RWPE1 (cell line): ENCODE data around the gene CNN3.

Source experiments
- CTCF ChIA-PET: fragments of 350-600 bp; sonication (Branson Sonifier 250); formaldehyde crosslinking; extraction: SDS; loops from one replicate; lab custom pipeline; 2021; lab: Yijun Ruan, JAX
- POLR2A ChIA-PET: fragments of 400-600 bp; formaldehyde crosslinking; extraction: SDS; loops from one replicate; lab custom pipeline; 2020; ENCODE audit warnings: antibody characterized with exemption; ENCODE audit not compliant: low non-redundant PET; lab: Yijun Ruan, JAX
- DNase-seq: peaks from one replicate; pipeline ENCODE4 v3.0.0; 2012; ENCODE audit warnings: low spot score
- H3K27ac ChIP-seq: fragments of 450-650 bp; 2 replicates; pipeline ENCODE4 v1.5.1; 2017
- TF ChIP-seq, protein P1 (sequence below): fragments of 450-650 bp; conservative IDR thresholded peaks from 2 replicates; pipeline ENCODE4 v1.5.1; 2017; ENCODE audit warnings: low read depth, mild to moderate bottlenecking

Gene CNN3

DNA sequence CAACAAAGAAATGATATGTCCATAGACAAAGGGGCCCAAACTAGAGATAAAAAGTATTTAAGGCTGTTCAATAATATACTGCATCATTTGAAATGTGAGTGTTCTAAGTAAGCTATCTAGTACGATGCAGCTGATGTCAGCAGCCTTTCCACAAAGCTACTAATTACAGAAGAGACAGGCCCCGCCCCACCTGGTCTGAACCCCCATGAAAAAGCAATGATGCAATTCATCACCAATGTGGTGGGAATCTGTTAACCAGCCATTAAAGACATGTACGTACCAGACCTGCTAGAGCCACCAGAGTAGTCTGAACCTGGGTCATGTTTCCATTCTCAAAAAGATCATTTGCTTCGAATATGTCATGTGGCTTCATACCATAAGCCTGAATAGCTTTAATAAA lies 25.1 kb downstream of the CNN3 start:
- CTCF ChIA-PET, result interaction anchor here (0.6 to 1.1 kb wide), 2 partner anchors 13 to 48 kb away, joined by 3 to 4 read pairs; no protein-coding TSS in a partner anchor
- TF ChIP-seq, protein P1, sequence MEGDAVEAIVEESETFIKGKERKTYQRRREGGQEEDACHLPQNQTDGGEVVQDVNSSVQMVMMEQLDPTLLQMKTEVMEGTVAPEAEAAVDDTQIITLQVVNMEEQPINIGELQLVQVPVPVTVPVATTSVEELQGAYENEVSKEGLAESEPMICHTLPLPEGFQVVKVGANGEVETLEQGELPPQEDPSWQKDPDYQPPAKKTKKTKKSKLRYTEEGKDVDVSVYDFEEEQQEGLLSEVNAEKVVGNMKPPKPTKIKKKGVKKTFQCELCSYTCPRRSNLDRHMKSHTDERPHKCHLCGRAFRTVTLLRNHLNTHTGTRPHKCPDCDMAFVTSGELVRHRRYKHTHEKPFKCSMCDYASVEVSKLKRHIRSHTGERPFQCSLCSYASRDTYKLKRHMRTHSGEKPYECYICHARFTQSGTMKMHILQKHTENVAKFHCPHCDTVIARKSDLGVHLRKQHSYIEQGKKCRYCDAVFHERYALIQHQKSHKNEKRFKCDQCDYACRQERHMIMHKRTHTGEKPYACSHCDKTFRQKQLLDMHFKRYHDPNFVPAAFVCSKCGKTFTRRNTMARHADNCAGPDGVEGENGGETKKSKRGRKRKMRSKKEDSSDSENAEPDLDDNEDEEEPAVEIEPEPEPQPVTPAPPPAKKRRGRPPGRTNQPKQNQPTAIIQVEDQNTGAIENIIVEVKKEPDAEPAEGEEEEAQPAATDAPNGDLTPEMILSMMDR, result no peak
- DNase-seq, result no peak
- POLR2A ChIA-PET, result no interaction called here
- no peak overlapping the region for H3K27ac ChIP-seq

DNA sequence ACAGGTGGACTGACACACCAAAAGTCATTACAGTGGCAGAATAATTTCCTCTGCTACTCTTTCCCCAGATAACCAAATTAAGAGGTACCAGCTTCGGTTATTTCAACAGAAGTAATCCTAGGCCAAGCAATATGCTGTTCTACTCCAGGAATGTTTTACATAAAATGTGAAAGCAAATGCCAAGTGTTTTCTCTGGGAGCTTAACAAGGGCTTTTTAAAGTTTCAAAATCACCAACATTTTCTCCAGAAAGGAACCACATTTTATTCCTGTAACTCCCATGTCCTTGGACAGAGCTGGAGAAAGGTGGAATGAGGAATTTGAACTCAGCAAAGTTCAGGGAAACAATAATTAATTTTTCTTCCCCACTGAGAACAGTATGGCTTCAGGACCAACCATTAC lies 27.2 kb downstream of the CNN3 start:
- H3K27ac ChIP-seq, result no peak overlapping the region
- ChIA-PET CTCF (interaction anchor here (1.4 kb wide), 1 partner anchor 45 kb away, joined by 4 read pairs; no protein-coding TSS in a partner anchor), POLR2A (no interaction called here)
- TF ChIP-seq, protein P1, result no peak
- no peak for DNase-seq

DNA sequence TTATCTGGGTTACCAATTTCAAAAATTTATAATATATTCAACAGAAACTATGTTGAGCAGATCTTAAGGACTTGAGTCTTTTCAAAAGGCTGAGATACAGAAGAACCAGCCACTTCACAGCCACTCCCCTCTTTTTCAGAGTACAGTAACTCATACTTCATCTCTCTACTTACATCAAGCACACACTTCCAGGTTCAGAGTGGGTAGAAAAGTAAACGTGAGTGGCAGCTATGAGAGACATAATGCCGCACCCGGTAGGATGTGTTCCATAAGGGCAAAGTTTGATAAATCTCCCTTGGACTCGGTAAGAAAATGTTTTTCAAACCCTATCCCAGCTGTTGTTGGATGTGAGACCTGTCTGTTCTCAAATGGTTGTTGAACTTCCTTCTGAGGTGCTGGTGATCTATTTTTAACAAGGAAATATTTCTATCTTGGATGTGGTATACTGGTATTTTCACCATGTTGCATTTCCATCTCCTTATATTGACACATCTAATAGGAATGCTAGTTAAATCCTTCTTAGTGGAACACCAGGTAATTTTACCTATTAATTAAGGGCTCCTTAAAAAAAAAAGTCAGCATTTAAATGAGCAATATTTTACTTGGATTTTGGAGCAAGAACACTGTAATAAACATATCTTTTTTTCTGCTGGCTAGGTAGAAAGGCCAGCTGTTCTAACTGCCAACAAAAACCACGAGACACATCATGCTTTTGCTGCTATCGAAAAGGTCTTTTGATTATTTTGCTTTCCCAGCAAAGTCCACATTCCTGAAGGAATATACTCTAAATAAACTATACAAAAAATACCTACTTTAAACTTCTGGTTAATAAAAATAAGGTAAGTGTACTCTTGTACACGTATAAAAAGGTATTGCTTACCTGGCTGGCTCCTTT lies 28.2 kb downstream of the CNN3 start:
- no peak overlapping the region for H3K27ac ChIP-seq
- ChIA-PET POLR2A (no interaction called here), CTCF (interaction anchor here (1.4 kb wide), 1 partner anchor 44 kb away, joined by 4 read pairs; no protein-coding TSS in a partner anchor)
- no peak for DNase-seq
- TF ChIP-seq, protein P1, result no peak

DNA sequence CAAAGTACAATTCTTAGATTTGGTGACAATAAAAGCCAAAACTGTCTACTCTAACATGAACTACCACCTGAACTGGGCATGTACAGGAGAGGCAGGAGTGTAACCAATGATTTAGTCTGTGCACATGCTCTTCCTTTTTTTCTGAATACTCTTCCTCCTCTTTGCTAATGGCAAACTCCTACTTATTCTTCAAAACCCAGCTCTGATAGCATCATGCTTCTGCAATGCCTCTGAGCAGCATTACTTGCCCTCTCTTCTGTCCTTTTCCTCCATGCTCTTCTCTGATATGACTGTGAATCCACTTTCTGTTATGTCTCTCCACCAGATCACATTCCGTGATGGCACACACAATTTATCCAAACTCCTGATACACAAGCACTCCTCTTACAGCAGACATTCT lies 31.4 kb downstream of the CNN3 start:
- TF ChIP-seq, protein P1, result no peak
- H3K27ac ChIP-seq, result no peak overlapping the region
- DNase-seq, result no peak
- ChIA-PET POLR2A (no interaction called here), CTCF (interaction anchor here (0.6 kb wide), 1 partner anchor 146 kb away, joined by 5 read pairs; no protein-coding TSS in a partner anchor)

DNA sequence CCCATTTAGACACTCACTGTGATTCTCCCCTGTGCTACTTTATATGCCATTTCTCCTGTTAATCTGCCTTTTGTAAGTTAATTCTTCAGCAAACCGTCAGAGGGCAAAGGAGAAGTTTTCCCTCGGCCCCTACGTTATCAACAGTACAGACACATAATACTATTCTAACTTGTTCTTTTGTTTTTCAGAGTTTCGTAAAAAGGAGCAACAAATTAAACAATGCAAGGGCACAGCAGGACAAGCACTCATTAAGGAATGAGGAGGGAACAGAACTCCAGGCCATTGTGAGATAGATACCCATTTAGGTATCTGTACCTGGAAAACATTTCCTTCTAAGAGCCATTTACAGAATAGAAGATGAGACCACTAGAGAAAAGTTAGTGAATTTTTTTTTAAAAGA lies 32.3 kb downstream of the CNN3 start:
- H3K27ac ChIP-seq, result no peak overlapping the region
- TF ChIP-seq, protein P1, result no peak
- no peak for DNase-seq
- CTCF ChIA-PET, result no interaction called here
- POLR2A ChIA-PET, result no interaction called here

DNA sequence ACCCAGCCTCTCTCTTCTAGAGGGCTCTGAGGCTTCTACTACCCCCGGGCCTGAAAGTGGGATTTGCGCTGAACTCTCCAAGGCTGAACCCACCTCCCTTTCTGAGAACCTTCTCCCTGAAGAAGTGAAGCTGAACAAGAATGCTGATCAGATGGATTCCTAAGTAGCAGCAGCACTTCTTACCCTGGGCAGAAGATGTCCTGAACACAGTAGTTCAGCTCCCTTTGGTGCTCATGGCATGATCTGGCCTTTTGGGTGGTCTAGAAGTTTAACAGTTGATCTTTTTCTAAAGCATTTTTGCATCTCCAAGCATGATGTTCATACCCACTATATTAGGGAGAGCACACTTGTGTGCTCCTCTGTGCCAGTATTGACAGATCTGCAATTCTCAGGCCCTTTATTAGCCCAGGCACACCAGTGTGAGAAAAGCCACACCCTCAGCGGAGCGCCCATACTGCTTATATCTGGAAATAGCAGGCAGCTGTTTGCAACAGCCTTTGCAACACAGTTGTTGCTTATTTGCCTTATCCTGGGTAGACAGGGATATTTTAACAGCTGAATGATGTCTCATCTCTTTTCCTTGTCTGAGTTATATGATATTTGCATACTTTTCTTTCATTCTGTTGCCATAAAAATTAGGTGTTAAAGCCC lies 34.2 kb downstream of the CNN3 start:
- CTCF ChIA-PET, result interaction anchor here (0.6 kb wide), 1 partner anchor 148 kb away, joined by 4 read pairs; no protein-coding TSS in a partner anchor
- no peak for DNase-seq
- H3K27ac ChIP-seq, result no peak overlapping the region
- POLR2A ChIA-PET, result no interaction called here
- TF ChIP-seq, protein P1, result no peak
